Fibroblast of lung (primary cell): ENCODE measurements around the gene FGGY. TPM values are rescaled to one million over a fixed set of nuclear protein-coding genes. Genes with fewer than 3 reads are reported as not detected.

ENCODE experiments used
- DNase-seq, 2 donors: peaks; one replicate each; pipeline versions ENCODE4 v3.0.0 to v3.0.0-alpha.2; 2010; ENCODE audit warnings: low read depth in 2 of 2
- H2AFZ ChIP-seq: 2 replicates; pipeline ENCODE4 v1.5.1; 2012; ENCODE audit warnings: low read length, control low read depth, inconsistent platforms
- H3K27ac ChIP-seq: 2 replicates; pipeline ENCODE4 v1.5.1; 2011; ENCODE audit warnings: low read length, control low read depth; ENCODE audit not compliant: insufficient read depth
- H3K27me3 ChIP-seq: 2 replicates; pipeline ENCODE4 v1.5.1; 2011; ENCODE audit warnings: mild to moderate bottlenecking, low read length; ENCODE audit not compliant: control insufficient read depth, insufficient read depth
- H3K36me3 ChIP-seq: 2 replicates; pipeline ENCODE4 v1.5.1; 2011; ENCODE audit warnings: low read length; ENCODE audit not compliant: control insufficient read depth, insufficient read depth
- H3K4me1 ChIP-seq: 2 replicates; pipeline ENCODE4 v1.5.1; 2011; ENCODE audit warnings: low read length; ENCODE audit not compliant: control insufficient read depth, insufficient read depth; ENCODE audit errors: extremely low read depth
- H3K4me2 ChIP-seq: 2 replicates; pipeline ENCODE4 v1.5.1; 2011; ENCODE audit warnings: low read length, control low read depth; ENCODE audit not compliant: insufficient read depth; ENCODE audit errors: extremely low read depth
- H3K4me3 ChIP-seq, 4 experiments: fragments of 200-600 bp in 1 of 4; sonication (generic) in 1 of 4; replicated peaks in 1 of 4; 2 replicates each; pipeline ENCODE4 v1.5.1; 2011 to 2016; ENCODE audit warnings: low read length in 4 of 4, low read depth in 3 of 4, mild to moderate bottlenecking in 3 of 4, control low read depth in 2 of 4, inconsistent platforms in 1 of 4, mixed read lengths in 1 of 4; ENCODE audit not compliant: insufficient read depth in 1 of 4; ENCODE audit errors: control extremely low read depth in 1 of 4
- H3K79me2 ChIP-seq: 2 replicates; pipeline ENCODE4 v1.5.1; 2012; ENCODE audit warnings: mild to moderate bottlenecking, low read length, inconsistent platforms; ENCODE audit not compliant: control insufficient read depth, insufficient read depth
- H3K9ac ChIP-seq: 2 replicates; pipeline ENCODE4 v1.5.1; 2011; ENCODE audit warnings: mild to moderate bottlenecking, low read length, control low read depth; ENCODE audit not compliant: insufficient read depth
- H3K9me3 ChIP-seq: 2 replicates; pipeline ENCODE4 v1.5.1; 2012; ENCODE audit warnings: low read depth, low read length; ENCODE audit not compliant: control insufficient read depth, insufficient read depth
- H4K20me1 ChIP-seq: 2 replicates; pipeline ENCODE4 v1.5.1; 2011; ENCODE audit warnings: low read length; ENCODE audit not compliant: control insufficient read depth, insufficient read depth; ENCODE audit errors: extremely low read depth
- EZH2 ChIP-seq: IDR thresholded peaks from 2 replicates; pipeline ENCODE4 v1.5.1; 2012; ENCODE audit warnings: low read length, control low read depth, mild to moderate bottlenecking; ENCODE audit errors: missing control alignments
- polyA plus RNA-seq, 2 donors: library from polyadenylated mRNA; depleted of rRNA in 1 of 2; stranded (reverse) in 1 of 2; unstranded in 1 of 2; fragments of >200 nt; gene quantifications; 2 replicates each; pipeline ENCODE4 v1.2.1, GENCODE V29; 2011 to 2012; ENCODE audit warnings: missing spikeins in 1 of 2
- total RNA-seq: library from RNA; depleted of rRNA; stranded (reverse); fragments of >200 nt; gene quantifications from 2 replicates; pipeline ENCODE4 v1.2.1, GENCODE V29; 2014
- TF ChIP-seq, protein P1 (sequence below), 2 donors: IDR thresholded peaks in 1 of 2; conservative IDR thresholded peaks in 1 of 2; 1 replicate in 1 of 2; 2 replicates in 1 of 2; pipeline ENCODE4 v1.5.1; 2011 to 2012; ENCODE audit warnings: low read length in 2 of 2, control low read depth in 1 of 2, inconsistent platforms in 1 of 2, low read depth in 1 of 2, mild to moderate bottlenecking in 1 of 2

Gene FGGY
- total and polyA plus RNA-seq, 2 donors (not counting 1 experiment from before 2014, with no cell fraction given): 9.5 to 32.4 TPM

DNA sequence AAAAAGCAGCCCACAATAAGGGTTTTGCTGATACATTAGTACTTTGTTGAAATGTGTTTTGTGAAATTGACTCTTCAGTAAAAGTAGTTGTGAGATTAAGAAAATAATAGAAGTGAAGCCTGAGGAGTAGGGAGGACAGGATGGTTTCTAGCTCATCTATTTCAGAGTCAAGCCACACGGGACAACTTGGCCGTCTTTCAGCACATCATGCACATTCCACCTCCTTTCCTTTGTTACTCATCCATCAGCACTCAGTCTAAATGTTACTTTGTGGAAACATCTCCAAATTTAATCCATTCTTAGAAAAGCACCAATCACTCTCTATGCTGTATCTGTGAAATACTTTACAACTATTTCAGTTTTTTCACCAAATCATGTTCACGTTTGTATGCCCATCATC is 223.3 kb downstream of the FGGY start:
- Histone ChIP-seq H3K27ac (no peak overlapping the region), H3K4me2 (no peak overlapping the region), H3K9me3 (no peaks in the 10 kb centered on the region), H3K4me1 (peaks cover 7% of the 10 kb centered on the region), H4K20me1 (no peaks in the 10 kb centered on the region), H3K27me3 (no peaks in the 10 kb centered on the region), H3K36me3 (no peaks in the 10 kb centered on the region), H2AFZ (no peak overlapping the region), H3K79me2 (no peaks in the 10 kb centered on the region), H3K9ac (no peak overlapping the region), H3K4me3 (no peak overlapping the region)
- TF ChIP-seq EZH2: no peak
- TF ChIP-seq, protein P1, sequence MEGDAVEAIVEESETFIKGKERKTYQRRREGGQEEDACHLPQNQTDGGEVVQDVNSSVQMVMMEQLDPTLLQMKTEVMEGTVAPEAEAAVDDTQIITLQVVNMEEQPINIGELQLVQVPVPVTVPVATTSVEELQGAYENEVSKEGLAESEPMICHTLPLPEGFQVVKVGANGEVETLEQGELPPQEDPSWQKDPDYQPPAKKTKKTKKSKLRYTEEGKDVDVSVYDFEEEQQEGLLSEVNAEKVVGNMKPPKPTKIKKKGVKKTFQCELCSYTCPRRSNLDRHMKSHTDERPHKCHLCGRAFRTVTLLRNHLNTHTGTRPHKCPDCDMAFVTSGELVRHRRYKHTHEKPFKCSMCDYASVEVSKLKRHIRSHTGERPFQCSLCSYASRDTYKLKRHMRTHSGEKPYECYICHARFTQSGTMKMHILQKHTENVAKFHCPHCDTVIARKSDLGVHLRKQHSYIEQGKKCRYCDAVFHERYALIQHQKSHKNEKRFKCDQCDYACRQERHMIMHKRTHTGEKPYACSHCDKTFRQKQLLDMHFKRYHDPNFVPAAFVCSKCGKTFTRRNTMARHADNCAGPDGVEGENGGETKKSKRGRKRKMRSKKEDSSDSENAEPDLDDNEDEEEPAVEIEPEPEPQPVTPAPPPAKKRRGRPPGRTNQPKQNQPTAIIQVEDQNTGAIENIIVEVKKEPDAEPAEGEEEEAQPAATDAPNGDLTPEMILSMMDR (conservative IDR thresholded peaks at IDR 0.05 in 1 of 2, IDR thresholded peaks at IDR 0.05 in 1 of 2; ENCODE audit: low read depth in 1 of 2, low read length in 2 of 2): no peak
- DNase-seq: peak in 1 of 2 donors; percentile 70

DNA sequence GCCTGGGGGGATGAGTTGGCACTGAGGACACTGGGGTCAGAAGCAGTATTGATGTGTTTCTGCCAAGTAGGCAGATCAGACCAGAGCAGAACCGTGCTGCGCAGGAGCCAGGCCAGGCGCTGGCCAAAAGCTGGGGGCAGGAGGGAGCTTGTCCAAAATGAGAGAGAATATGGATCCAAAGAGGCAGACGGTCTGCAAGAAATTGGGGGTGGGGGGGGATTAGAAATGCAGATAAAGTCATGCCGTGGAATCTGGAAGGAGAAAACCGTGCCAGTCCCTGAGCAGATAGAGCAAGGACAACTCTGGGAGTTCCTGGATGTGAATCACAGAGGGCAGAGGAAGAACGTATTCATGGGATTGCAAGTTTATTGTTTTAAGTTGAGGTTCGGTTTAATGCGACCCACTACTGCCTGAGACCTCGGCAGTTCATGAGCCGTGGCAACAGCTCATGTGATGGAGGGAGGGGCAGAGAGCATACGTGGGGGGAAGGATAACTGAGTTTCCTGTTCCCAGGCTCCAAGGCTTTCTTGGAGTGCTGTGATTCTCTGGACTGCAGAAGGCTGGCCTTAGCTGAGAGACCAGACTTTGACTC is 224.0 kb downstream of the FGGY start:
- Histone ChIP-seq H3K4me1 (peaks cover 7% of the 10 kb centered on the region), H3K27ac (peak overlapping the region; percentile 34), H3K36me3 (no peaks in the 10 kb centered on the region), H3K27me3 (no peaks in the 10 kb centered on the region), H3K9me3 (no peaks in the 10 kb centered on the region), H4K20me1 (no peaks in the 10 kb centered on the region), H3K79me2 (no peaks in the 10 kb centered on the region), H3K9ac (no peak overlapping the region), H2AFZ (peak overlapping the region; percentile 75), H3K4me3 (no peak overlapping the region), H3K4me2 (peak overlapping the region; percentile 46)
- TF ChIP-seq, protein P1 (conservative IDR thresholded peaks at IDR 0.05 in 1 of 2, IDR thresholded peaks at IDR 0.05 in 1 of 2; ENCODE audit: low read depth in 1 of 2, low read length in 2 of 2): no peak
- no peak for TF ChIP-seq EZH2
- peak; percentile 79 to 95 for DNase-seq

DNA sequence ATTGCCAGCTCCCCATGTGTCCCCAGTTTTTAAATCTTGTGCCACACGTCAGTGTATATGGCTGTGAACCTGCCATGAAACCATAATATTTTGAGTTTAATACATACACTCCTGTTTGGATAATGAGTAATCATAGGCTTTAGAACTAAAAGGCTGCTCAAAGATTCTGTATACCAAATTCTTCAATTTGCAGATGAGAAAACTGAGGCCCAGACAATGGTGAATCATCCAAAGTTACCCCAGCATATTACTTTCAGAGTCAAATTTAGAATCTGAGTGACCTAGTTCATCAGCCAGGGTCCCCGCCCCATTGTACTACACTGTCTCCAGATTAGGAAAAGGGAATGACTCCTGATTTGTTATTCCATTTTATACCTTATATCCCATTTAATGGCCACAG is 224.6 kb downstream of the FGGY start:
- H3K36me3 ChIP-seq: no peaks in the 10 kb centered on the region
- H2AFZ ChIP-seq: peak overlapping the region; percentile 75
- H3K9me3 ChIP-seq: no peaks in the 10 kb centered on the region
- H3K27ac ChIP-seq: peak overlapping the region; percentile 34
- no peaks in the 10 kb centered on the region for H3K79me2 ChIP-seq
- no peak overlapping the region for H3K9ac ChIP-seq
- TF ChIP-seq, protein P1 (conservative IDR thresholded peaks at IDR 0.05 in 1 of 2, IDR thresholded peaks at IDR 0.05 in 1 of 2; ENCODE audit: low read depth in 1 of 2, low read length in 2 of 2): no peak
- no peak for TF ChIP-seq EZH2
- no peaks in the 10 kb centered on the region for H3K27me3 ChIP-seq
- no peaks in the 10 kb centered on the region for H4K20me1 ChIP-seq
- no peak overlapping the region for H3K4me3 ChIP-seq
- peak in 1 of 2 donors; percentile 73 for DNase-seq
- peaks cover 7% of the 10 kb centered on the region for H3K4me1 ChIP-seq
- peak overlapping the region; percentile 46 for H3K4me2 ChIP-seq
